ENCODE measurements around the gene AHNAK.
"Not testable (repeated sequence)": the region's sequence is repeated elsewhere in the genome, so short reads cannot be mapped to it uniquely, and the experiment has no call there.

Gene AHNAK, protein sequence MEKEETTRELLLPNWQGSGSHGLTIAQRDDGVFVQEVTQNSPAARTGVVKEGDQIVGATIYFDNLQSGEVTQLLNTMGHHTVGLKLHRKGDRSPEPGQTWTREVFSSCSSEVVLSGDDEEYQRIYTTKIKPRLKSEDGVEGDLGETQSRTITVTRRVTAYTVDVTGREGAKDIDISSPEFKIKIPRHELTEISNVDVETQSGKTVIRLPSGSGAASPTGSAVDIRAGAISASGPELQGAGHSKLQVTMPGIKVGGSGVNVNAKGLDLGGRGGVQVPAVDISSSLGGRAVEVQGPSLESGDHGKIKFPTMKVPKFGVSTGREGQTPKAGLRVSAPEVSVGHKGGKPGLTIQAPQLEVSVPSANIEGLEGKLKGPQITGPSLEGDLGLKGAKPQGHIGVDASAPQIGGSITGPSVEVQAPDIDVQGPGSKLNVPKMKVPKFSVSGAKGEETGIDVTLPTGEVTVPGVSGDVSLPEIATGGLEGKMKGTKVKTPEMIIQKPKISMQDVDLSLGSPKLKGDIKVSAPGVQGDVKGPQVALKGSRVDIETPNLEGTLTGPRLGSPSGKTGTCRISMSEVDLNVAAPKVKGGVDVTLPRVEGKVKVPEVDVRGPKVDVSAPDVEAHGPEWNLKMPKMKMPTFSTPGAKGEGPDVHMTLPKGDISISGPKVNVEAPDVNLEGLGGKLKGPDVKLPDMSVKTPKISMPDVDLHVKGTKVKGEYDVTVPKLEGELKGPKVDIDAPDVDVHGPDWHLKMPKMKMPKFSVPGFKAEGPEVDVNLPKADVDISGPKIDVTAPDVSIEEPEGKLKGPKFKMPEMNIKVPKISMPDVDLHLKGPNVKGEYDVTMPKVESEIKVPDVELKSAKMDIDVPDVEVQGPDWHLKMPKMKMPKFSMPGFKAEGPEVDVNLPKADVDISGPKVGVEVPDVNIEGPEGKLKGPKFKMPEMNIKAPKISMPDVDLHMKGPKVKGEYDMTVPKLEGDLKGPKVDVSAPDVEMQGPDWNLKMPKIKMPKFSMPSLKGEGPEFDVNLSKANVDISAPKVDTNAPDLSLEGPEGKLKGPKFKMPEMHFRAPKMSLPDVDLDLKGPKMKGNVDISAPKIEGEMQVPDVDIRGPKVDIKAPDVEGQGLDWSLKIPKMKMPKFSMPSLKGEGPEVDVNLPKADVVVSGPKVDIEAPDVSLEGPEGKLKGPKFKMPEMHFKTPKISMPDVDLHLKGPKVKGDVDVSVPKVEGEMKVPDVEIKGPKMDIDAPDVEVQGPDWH (N-terminal part only)

DNA sequence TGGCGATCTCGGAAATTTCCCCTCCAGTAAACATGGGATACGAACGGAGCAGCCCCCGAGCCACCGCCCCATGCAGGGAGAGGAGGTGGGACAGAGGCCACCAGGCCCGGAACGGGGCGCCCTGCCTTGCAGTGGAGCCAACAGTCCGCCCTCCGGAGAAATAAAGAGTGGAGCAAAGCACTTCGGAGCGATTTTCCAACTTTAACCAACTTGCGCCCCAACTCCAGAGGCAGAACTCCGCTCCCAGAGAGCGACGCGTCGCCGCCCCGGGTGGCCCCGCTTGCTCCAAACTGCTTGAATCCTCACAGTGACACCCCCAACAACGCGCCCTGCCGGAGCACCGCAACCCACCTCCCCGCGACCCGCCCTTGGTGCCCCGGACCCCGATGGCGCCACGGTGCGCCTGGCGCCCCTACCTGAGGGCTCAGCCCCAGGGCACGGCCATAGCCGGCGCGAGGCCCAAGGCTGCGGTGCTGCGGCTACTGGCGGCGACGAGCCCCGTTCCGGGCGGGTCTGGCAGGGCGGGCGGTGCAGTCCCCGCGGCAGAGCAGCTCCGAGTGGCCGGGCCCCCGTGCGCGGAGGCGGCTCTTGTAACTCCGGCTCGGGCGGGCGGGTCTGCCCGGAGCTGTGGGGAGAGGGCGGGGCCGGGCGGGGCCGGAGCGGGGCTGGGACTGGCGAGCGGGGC lies at the start of gene AHNAK:
AHNAK (minus strand) TSS at position 563 of the 685 bp plus-strand sequence. CDS start 10,708 bp downstream, outside the sequence.
- peak in 1 of 2 donors; percentile 80 for DNase-seq (ENCODE audit: low spot score in 2 of 2)
- ATAC-seq, result peak; percentile 58
- Mint-ChIP-seq H3K36me3 (peaks cover 37% of the 10 kb centered on the region), H3K9me3 (no peaks in the 10 kb centered on the region), H3K27ac (peak within 1 kb of the TSS; percentile 93), H3K4me1 (peaks cover 64% of the 10 kb centered on the region), H3K4me3 (peak within 1 kb of the TSS; percentile 80)

GRCh38 chr11:62595124-62595523 lies 48.5 kb upstream of the AHNAK start:
- H3K9me3 Mint-ChIP-seq, result no peaks in the 10 kb centered on the region
- DNase-seq (ENCODE audit: low spot score in 2 of 2), result no peak
- H3K27ac Mint-ChIP-seq, result no peak overlapping the region
- no peak overlapping the region for H3K4me3 Mint-ChIP-seq
- H3K4me1 Mint-ChIP-seq, result peaks cover 67% of the 10 kb centered on the region
- peaks cover 91% of the 10 kb centered on the region for H3K36me3 Mint-ChIP-seq
- no peak for ATAC-seq

- ATAC-seq, result peak; percentile 45
- Mint-ChIP-seq H3K36me3 (peaks cover 86% of the 10 kb centered on the region), H3K9me3 (no peaks in the 10 kb centered on the region), H3K4me1 (peaks cover 51% of the 10 kb centered on the region), H3K4me3 (peak overlapping the region; percentile 89), H3K27ac (peak overlapping the region; percentile 97)
- peak; percentile 60 to 86 for DNase-seq (ENCODE audit: low spot score in 2 of 2)
Measured at GRCh38 chr11:62593434-62594044, 46.9 kb upstream of the AHNAK start.

GRCh38 chr11:62592989-62593421 lies 46.4 kb upstream of the AHNAK start:
- ATAC-seq (no peak), DNase-seq (ENCODE audit: low spot score in 2 of 2) (no peak)
- Mint-ChIP-seq H3K4me1 (peaks cover 46% of the 10 kb centered on the region), H3K36me3 (peaks cover 86% of the 10 kb centered on the region), H3K9me3 (no peaks in the 10 kb centered on the region), H3K4me3 (peak overlapping the region; percentile 89), H3K27ac (peak overlapping the region; percentile 97)

DNA sequence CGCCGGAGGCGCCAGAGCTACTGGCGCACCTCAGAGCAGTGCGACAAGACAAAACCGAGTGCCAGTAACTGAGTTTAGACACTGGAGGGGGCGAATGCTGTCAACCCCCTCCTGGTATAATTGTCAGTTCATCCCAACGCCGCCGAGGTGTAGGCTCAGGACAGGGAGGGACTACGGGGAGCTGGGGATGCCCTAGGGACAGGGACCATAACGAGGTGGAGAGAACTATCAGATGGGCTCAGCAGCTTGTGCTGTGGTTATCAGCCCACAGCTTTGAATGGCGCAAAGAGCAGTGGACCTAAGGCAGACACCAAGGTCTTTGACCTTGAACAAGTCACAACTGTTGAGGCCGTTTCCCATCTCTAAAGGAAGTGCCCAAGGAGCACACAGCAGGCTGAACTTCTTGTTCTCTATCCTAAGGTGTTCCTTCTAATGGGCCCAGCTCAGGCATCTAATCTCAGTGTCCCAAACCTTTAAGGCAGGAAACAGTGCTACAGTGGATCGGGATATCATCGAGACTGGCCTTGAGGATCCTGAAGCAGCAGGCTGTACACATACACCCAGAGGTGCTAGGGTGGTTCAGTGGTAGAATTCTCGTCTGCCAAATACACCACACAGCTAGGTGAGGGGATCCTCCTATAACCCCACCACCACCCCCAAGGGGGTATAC lies 45.7 kb upstream of the AHNAK start:
- peaks cover 39% of the 10 kb centered on the region for H3K4me1 Mint-ChIP-seq
- ATAC-seq (no peak), DNase-seq (ENCODE audit: low spot score in 2 of 2) (no peak)
- peak overlapping the region; percentile 89 for H3K4me3 Mint-ChIP-seq
- peaks cover 86% of the 10 kb centered on the region for H3K36me3 Mint-ChIP-seq
- H3K27ac Mint-ChIP-seq, result peak overlapping the region; percentile 97
- H3K9me3 Mint-ChIP-seq, result no peaks in the 10 kb centered on the region

DNA sequence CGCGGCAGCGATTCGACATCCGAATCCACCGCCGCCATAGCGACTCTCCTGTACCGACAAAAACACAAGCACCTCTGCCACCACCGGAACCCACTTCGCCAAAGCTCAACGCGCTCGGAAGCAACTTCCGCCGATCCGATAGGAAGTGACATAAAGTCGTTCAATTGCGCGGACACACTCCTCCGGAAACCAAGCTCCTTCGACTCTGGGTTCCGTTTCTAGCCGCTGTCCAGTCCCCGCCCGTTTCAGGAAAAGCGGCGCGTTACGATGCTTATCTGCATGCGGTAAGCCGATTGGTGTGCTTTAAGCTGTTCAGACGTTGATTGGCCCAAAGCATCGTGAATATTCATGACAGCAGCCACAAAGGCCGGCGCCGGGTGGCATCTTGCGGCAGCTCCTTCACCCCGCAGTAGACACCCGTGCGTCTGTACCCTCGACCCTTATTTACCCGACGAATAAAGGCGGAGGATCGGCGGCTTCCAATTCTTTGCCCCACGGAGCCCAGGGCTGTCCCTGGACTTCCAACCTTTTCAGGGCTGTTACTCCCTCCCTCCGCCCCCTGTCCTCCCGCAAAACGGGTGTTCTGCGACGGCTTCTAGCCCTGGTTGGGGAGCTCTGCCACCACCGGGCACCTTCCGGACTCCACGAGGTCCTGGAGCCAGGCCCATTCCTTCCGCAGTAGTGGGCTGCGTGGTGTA lies 45.0 kb upstream of the AHNAK start, which contains the start of gene TUT1:
TUT1 (minus strand) TSS at position 76 of the 698 bp plus-strand sequence; CDS start at position 38, 38 bp downstream.
- H3K27ac Mint-ChIP-seq, result peak within 1 kb of the TSS; percentile 97
- H3K4me1 Mint-ChIP-seq, result peaks cover 34% of the 10 kb centered on the region
- peak within 1 kb of the TSS; percentile 89 for H3K4me3 Mint-ChIP-seq
- peak; percentile 94 for ATAC-seq
- peaks cover 86% of the 10 kb centered on the region for H3K36me3 Mint-ChIP-seq
- H3K9me3 Mint-ChIP-seq, result no peaks in the 10 kb centered on the region
- peak; percentile 87 to 98 for DNase-seq (ENCODE audit: low spot score in 2 of 2)

DNA sequence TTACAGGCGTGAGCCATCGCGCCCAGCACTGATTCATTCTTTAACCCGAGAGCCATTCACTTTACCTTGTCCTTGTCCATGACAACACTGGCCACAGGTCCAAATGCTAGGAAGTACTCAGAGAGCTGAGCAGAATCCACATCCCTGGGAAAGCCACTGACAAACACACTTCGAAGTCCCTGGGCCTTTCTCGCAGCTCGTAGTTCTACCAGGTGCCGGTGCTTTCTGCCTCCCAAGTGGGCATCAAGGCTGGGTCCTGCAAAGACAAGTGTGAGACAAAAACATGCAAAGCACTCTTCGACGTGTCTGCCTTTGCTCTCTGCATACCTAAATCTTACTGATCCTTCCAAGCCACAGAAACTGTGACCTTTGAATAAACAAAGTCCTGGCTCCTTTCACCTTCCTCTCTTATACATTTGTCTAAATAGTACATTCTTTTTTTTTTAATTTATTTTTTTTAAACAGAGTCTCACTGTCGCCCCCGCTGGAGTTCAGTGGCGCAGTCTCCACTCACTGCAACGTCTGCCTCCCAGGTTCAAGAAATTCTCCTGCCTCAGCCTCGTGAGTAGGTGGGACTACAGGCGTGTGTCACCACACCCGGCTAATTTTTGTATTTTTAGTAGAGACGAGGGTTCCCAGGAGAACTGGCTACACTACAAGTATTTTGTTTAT lies 42.5 kb upstream of the AHNAK start:
- ATAC-seq (no peak), DNase-seq (ENCODE audit: low spot score in 2 of 2) (no peak)
- peak overlapping the region; percentile 89 for H3K4me3 Mint-ChIP-seq
- H3K36me3 Mint-ChIP-seq, result peaks cover 86% of the 10 kb centered on the region
- peaks cover 23% of the 10 kb centered on the region for H3K4me1 Mint-ChIP-seq
- no peak overlapping the region for H3K27ac Mint-ChIP-seq
- no peaks in the 10 kb centered on the region for H3K9me3 Mint-ChIP-seq

DNA sequence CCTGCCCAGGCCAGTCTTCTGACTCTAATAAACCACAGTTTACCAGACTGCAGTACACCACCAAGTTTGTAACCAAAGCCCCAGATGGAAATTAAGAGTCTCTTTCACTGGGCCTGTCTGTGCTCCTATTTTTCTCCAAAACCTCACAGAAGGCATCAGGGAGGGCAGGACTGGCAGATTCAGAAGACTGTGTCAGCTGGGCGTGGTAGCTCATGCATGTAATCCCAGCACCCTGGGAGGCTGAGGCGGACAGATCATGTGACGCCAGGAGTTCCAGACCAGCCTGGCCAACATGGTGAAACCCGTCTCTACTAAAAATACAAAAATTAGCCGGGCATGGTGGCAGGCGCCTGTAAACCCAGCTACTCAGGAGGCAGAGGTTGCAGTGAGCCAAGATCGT lies 38.8 kb upstream of the AHNAK start:
- H3K9me3 Mint-ChIP-seq; ATAC-seq; DNase-seq (ENCODE audit: low spot score in 2 of 2); H3K27ac Mint-ChIP-seq; H3K4me1 Mint-ChIP-seq; H3K4me3 Mint-ChIP-seq: not testable (repeated sequence)
- H3K36me3 Mint-ChIP-seq, result peaks cover 91% of the 10 kb centered on the region

DNA sequence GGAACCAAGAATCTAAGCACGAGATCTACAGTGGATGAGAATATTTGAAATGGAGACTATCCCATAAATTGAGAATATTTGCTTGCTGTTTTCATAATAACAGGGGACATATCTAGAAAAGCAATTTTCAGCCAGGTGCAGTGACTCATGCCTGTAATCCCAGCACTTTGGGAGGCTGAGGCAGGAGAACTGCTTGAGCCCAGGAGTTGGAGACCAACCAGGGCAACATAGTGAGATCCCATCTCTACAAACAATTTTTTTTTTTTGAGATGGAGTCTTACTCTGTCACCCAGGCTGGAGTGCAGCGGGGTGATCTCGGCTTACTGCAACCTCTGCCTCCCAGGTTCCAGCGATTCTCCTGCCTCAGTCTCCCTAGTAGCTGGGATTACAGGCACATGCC lies 35.1 kb upstream of the AHNAK start:
- H3K4me1 Mint-ChIP-seq; DNase-seq (ENCODE audit: low spot score in 2 of 2); H3K9me3 Mint-ChIP-seq; H3K27ac Mint-ChIP-seq; ATAC-seq; H3K4me3 Mint-ChIP-seq: not testable (repeated sequence)
- H3K36me3 Mint-ChIP-seq, result peaks cover 98% of the 10 kb centered on the region

GRCh38 chr11:62580959-62581715 lies 34.5 kb upstream of the AHNAK start:
- Mint-ChIP-seq H3K4me1 (no peaks in the 10 kb centered on the region), H3K9me3 (no peaks in the 10 kb centered on the region), H3K27ac (peak overlapping the region; percentile 13), H3K4me3 (no peak overlapping the region), H3K36me3 (peaks cover 98% of the 10 kb centered on the region)
- DNase-seq (ENCODE audit: low spot score in 2 of 2) (no peak), ATAC-seq (no peak)

- Mint-ChIP-seq H3K27ac (no peak overlapping the region), H3K4me3 (no peak overlapping the region), H3K4me1 (peaks cover 18% of the 10 kb centered on the region), H3K9me3 (no peaks in the 10 kb centered on the region), H3K36me3 (peaks cover 86% of the 10 kb centered on the region)
- ATAC-seq (no peak), DNase-seq (ENCODE audit: low spot score in 2 of 2) (no peak)
Measured at GRCh38 chr11:62579252-62579651, 32.6 kb upstream of the AHNAK start.

DNA sequence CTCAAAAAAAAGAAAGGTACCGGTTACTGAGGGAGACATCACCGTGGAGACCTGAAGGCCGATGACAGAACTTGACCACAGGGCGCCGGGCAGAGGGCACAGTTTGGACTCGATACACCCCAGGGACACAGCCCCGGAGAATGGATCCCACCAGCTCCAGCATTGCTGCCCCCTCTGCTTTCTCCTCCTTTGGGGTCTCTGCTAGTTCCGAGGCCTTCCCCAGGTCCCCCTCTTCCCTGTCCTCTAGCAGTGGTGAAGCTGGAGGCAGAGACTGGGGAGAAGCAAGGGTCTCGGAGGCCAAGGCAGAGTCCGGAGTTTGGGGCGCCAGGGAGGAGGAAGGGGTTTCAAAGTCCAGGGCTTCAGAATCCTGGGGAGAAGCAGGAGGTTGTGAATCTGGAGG lies 31.9 kb upstream of the AHNAK start:
- Mint-ChIP-seq H3K27ac (no peak overlapping the region), H3K4me3 (no peak overlapping the region), H3K4me1 (peaks cover 24% of the 10 kb centered on the region), H3K9me3 (no peaks in the 10 kb centered on the region), H3K36me3 (peaks cover 86% of the 10 kb centered on the region)
- DNase-seq (ENCODE audit: low spot score in 2 of 2), result no peak
- no peak for ATAC-seq

All from stimulated activated effector memory CD8-positive, alpha-beta T cell treated with anti-CD3 and anti-CD28 coated beads, Interleukin-12 subunit alpha, Interleukin-12 subunit beta, amount 100 ng/mL, for 72 hours (primary cell).